Measurements from ENCODE around the gene SCUBE1. TPM values are rescaled to one million over a fixed set of nuclear protein-coding genes. Genes with fewer than 3 reads are reported as not detected.

SCUBE1 gene
- total RNA-seq, 2 experiments from 2014 or later = not detected

- intact Hi-C loops (cut with micrococcal nuclease) = no loop called here
- Mint-ChIP-seq H3K36me3 (peaks cover 7% of the 10 kb centered on the region), H3K27ac (no peak overlapping the region), H3K9me3 (no peaks in the 10 kb centered on the region), H3K4me1 (ENCODE audit: low read depth) (no peaks in the 10 kb centered on the region), H3K4me3 (no peak overlapping the region), H3K27me3 (no peaks in the 10 kb centered on the region)
- no peak for DNase-seq
- CTCF ChIA-PET = no interaction called here
- POLR2A ChIA-PET = no interaction called here
These were observed 176.8 kb downstream of the SCUBE1 start for GRCh38 chr22:43166132-43166930.

- Mint-ChIP-seq H3K27ac (no peak overlapping the region), H3K27me3 (no peaks in the 10 kb centered on the region), H3K9me3 (no peaks in the 10 kb centered on the region), H3K4me3 (no peak overlapping the region), H3K36me3 (peaks cover 4% of the 10 kb centered on the region), H3K4me1 (ENCODE audit: low read depth) (no peaks in the 10 kb centered on the region)
- no peak for DNase-seq
- POLR2A ChIA-PET = no interaction called here
- CTCF ChIA-PET = no interaction called here
- intact Hi-C loops (cut with micrococcal nuclease) = no loop called here
These were observed 178.5 kb downstream of the SCUBE1 start for GRCh38 chr22:43164636-43165035.

GRCh38 chr22:43163241-43163795 is 179.9 kb downstream of the SCUBE1 start:
- H3K27me3 Mint-ChIP-seq = no peaks in the 10 kb centered on the region
- intact Hi-C loops (cut with micrococcal nuclease) = no loop called here
- CTCF ChIA-PET = no interaction called here
- peaks cover 4% of the 10 kb centered on the region for H3K36me3 Mint-ChIP-seq
- H3K9me3 Mint-ChIP-seq = no peaks in the 10 kb centered on the region
- POLR2A ChIA-PET = no interaction called here
- H3K27ac Mint-ChIP-seq = no peak overlapping the region
- no peak for DNase-seq
- no peaks in the 10 kb centered on the region for H3K4me1 Mint-ChIP-seq (ENCODE audit: low read depth)
- no peak overlapping the region for H3K4me3 Mint-ChIP-seq

GRCh38 chr22:43162412-43163150 is 180.6 kb downstream of the SCUBE1 start:
- Mint-ChIP-seq H3K4me3 (no peak overlapping the region), H3K27ac (no peak overlapping the region), H3K9me3 (no peaks in the 10 kb centered on the region), H3K27me3 (no peaks in the 10 kb centered on the region), H3K4me1 (ENCODE audit: low read depth) (no peaks in the 10 kb centered on the region), H3K36me3 (peaks cover 4% of the 10 kb centered on the region)
- POLR2A ChIA-PET = no interaction called here
- CTCF ChIA-PET = no interaction called here
- DNase-seq = no peak
- intact Hi-C loops (cut with micrococcal nuclease) = no loop called here

- Mint-ChIP-seq H3K36me3 (peaks cover 4% of the 10 kb centered on the region), H3K9me3 (no peaks in the 10 kb centered on the region), H3K27ac (no peak overlapping the region), H3K4me1 (ENCODE audit: low read depth) (peaks cover 3% of the 10 kb centered on the region), H3K4me3 (no peak overlapping the region), H3K27me3 (no peaks in the 10 kb centered on the region)
- ChIA-PET POLR2A (no interaction called here), CTCF (no interaction called here)
- DNase-seq = no peak
- intact Hi-C loops (cut with micrococcal nuclease) = no loop called here
These were observed 182.6 kb downstream of the SCUBE1 start for GRCh38 chr22:43160497-43161126.

GRCh38 chr22:43159484-43160178 is 183.5 kb downstream of the SCUBE1 start:
- no peaks in the 10 kb centered on the region for H3K9me3 Mint-ChIP-seq
- ChIA-PET POLR2A (no interaction called here), CTCF (no interaction called here)
- H3K27me3 Mint-ChIP-seq = no peaks in the 10 kb centered on the region
- peaks cover 4% of the 10 kb centered on the region for H3K4me1 Mint-ChIP-seq (ENCODE audit: low read depth)
- H3K4me3 Mint-ChIP-seq = no peak overlapping the region
- intact Hi-C loops (cut with micrococcal nuclease) = no loop called here
- no peak for DNase-seq
- H3K36me3 Mint-ChIP-seq = peaks cover 4% of the 10 kb centered on the region
- H3K27ac Mint-ChIP-seq = no peak overlapping the region

GRCh38 chr22:43158778-43159483 is 184.2 kb downstream of the SCUBE1 start:
- Mint-ChIP-seq H3K4me3 (no peak overlapping the region), H3K27me3 (no peaks in the 10 kb centered on the region), H3K36me3 (peaks cover 4% of the 10 kb centered on the region), H3K9me3 (no peaks in the 10 kb centered on the region), H3K4me1 (ENCODE audit: low read depth) (peaks cover 7% of the 10 kb centered on the region), H3K27ac (no peak overlapping the region)
- intact Hi-C loops (cut with micrococcal nuclease) = no loop called here
- CTCF ChIA-PET = no interaction called here
- POLR2A ChIA-PET = no interaction called here
- DNase-seq = no peak

- H3K4me3 Mint-ChIP-seq = no peak overlapping the region
- H3K36me3 Mint-ChIP-seq = peaks cover 4% of the 10 kb centered on the region
- intact Hi-C loops (cut with micrococcal nuclease) = no loop called here
- no peaks in the 10 kb centered on the region for H3K9me3 Mint-ChIP-seq
- H3K4me1 Mint-ChIP-seq (ENCODE audit: low read depth) = peaks cover 8% of the 10 kb centered on the region
- ChIA-PET POLR2A (no interaction called here), CTCF (no interaction called here)
- H3K27me3 Mint-ChIP-seq = no peaks in the 10 kb centered on the region
- no peak overlapping the region for H3K27ac Mint-ChIP-seq
- no peak for DNase-seq
These were observed 185.2 kb downstream of the SCUBE1 start for GRCh38 chr22:43157874-43158546.

GRCh38 chr22:43156413-43156812 is 186.8 kb downstream of the SCUBE1 start:
- intact Hi-C loops (cut with micrococcal nuclease) = no loop called here
- no peaks in the 10 kb centered on the region for H3K27me3 Mint-ChIP-seq
- no peak overlapping the region for H3K4me3 Mint-ChIP-seq

GRCh38 chr22:43155789-43156188 is 187.4 kb downstream of the SCUBE1 start:
- CTCF ChIA-PET = no interaction called here
- Mint-ChIP-seq H3K36me3 (peaks cover 2% of the 10 kb centered on the region), H3K4me3 (no peak overlapping the region), H3K27me3 (no peaks in the 10 kb centered on the region), H3K9me3 (no peaks in the 10 kb centered on the region), H3K4me1 (ENCODE audit: low read depth) (peaks cover 13% of the 10 kb centered on the region), H3K27ac (no peak overlapping the region)
- no peak for DNase-seq
- POLR2A ChIA-PET = no interaction called here
- intact Hi-C loops (cut with micrococcal nuclease) = no loop called here

More at GRCh38 chr22:43156413-43156812, 186.8 kb downstream of the SCUBE1 start:
- ChIA-PET POLR2A (no interaction called here), CTCF (no interaction called here)
- peaks cover 10% of the 10 kb centered on the region for H3K4me1 Mint-ChIP-seq (ENCODE audit: low read depth)
- H3K9me3 Mint-ChIP-seq = no peaks in the 10 kb centered on the region
- peaks cover 2% of the 10 kb centered on the region for H3K36me3 Mint-ChIP-seq
- no peak overlapping the region for H3K27ac Mint-ChIP-seq
- DNase-seq = no peak

GRCh38 chr22:43154887-43155536 is 188.2 kb downstream of the SCUBE1 start:
- CTCF ChIA-PET = no interaction called here
- no peaks in the 10 kb centered on the region for H3K27me3 Mint-ChIP-seq
- no peaks in the 10 kb centered on the region for H3K9me3 Mint-ChIP-seq
- H3K4me1 Mint-ChIP-seq (ENCODE audit: low read depth) = peaks cover 14% of the 10 kb centered on the region
- POLR2A ChIA-PET = no interaction called here
- intact Hi-C loops (cut with micrococcal nuclease) = loop anchor here (5.0 kb wide), 2 partner anchors 32 to 68 kb away; partner anchors contain the start of genes TTLL1 and TTLL12
- H3K4me3 Mint-ChIP-seq = no peak overlapping the region
- no peaks in the 10 kb centered on the region for H3K36me3 Mint-ChIP-seq
- no peak for DNase-seq
- no peak overlapping the region for H3K27ac Mint-ChIP-seq
